B cell (primary cell): Measurements from ENCODE around the gene HOXB7. TPM values are rescaled to one million over a fixed set of nuclear protein-coding genes. Genes with fewer than 3 reads are reported as not detected.
A peak's percentile ranks its signal among the peaks of the same experiment; 100 is the strongest.

Source experiments
- ATAC-seq: fragments of 200-7000 bp; cut with Tn5 transposase; one replicate; pipeline ENCODE4 v1.10.0; 2021; ENCODE audit warnings: low read depth, mild to moderate bottlenecking, moderate number of reproducible peaks, moderate library complexity
- CTCF ChIA-PET: fragments of 350-600 bp; sonication (Branson Sonifier 250); formaldehyde crosslinking; loops from one replicate; lab custom pipeline; 2021; ENCODE audit warnings: antibody characterized with exemption, inconsistent platforms; lab: Charles Lee
- POLR2A ChIA-PET: fragments of 350-600 bp; sonication (Branson Sonifier 250); formaldehyde crosslinking; loops from one replicate; lab custom pipeline; 2021; ENCODE audit warnings: antibody characterized with exemption; lab: Charles Lee
- DNase-seq: peaks from one replicate; pipeline ENCODE4 v3.0.0; 2013
- H2AFZ ChIP-seq: 2 replicates; pipeline ENCODE4 v1.6.1; 2012; ENCODE audit warnings: mild to moderate bottlenecking, low read depth, low read length; ENCODE audit not compliant: insufficient read depth, poor library complexity, severe bottlenecking
- H3K27ac ChIP-seq, 2 donors: 1 replicate in 1 of 2; 2 replicates in 1 of 2; pipeline ENCODE4 v1.5.1; 2012 to 2013; ENCODE audit warnings: low read length in 2 of 2, mild to moderate bottlenecking in 2 of 2, moderate library complexity in 1 of 2
- H3K27me3 ChIP-seq, 4 experiments: fragments of 200-600 bp in 1 of 4; sonication (generic) in 1 of 4; replicated peaks in 1 of 4; 1 replicate in 2 of 4; 2 replicates in 2 of 4; pipeline versions ENCODE4 v1.6.1 to v1.7.0; 2013 to 2016; ENCODE audit warnings: low read length in 3 of 4, mild to moderate bottlenecking in 2 of 4, mixed read lengths in 1 of 4, moderate library complexity in 1 of 4; ENCODE audit not compliant: insufficient read depth in 4 of 4, control insufficient read depth in 3 of 4; ENCODE audit errors: control extremely low read depth in 1 of 4
- H3K36me3 ChIP-seq, 2 experiments: replicated peaks in 1 of 2; 1 replicate in 1 of 2; 2 replicates in 1 of 2; pipeline versions ENCODE4 v1.6.1 to v1.7.1; 2013; ENCODE audit warnings: low read length in 1 of 2; ENCODE audit not compliant: insufficient read depth in 2 of 2, control insufficient read depth in 1 of 2; ENCODE audit errors: control extremely low read depth in 1 of 2, extremely low read depth in 1 of 2
- H3K4me1 ChIP-seq, 2 donors: fragments of 200-600 bp in 1 of 2; sonication (generic) in 1 of 2; 1 replicate in 1 of 2; 2 replicates in 1 of 2; pipeline versions ENCODE4 v1.5.1 to v1.6.1; 2013 to 2017; ENCODE audit warnings: low read length in 2 of 2; ENCODE audit not compliant: control insufficient read depth in 2 of 2, insufficient read depth in 2 of 2
- H3K4me2 ChIP-seq: replicated peaks from 2 replicates; pipeline ENCODE3; 2012; ENCODE audit warnings: mild to moderate bottlenecking, low read depth, low read length; ENCODE audit not compliant: poor library complexity, severe bottlenecking
- H3K4me3 ChIP-seq, 5 experiments: fragments of 200-600 bp in 1 of 5; sonication (generic) in 1 of 5; 1 replicate in 3 of 5; 2 replicates in 2 of 5; pipeline versions ENCODE4 v1.5.1 to v1.7.0; 2011 to 2016; ENCODE audit warnings: low read length in 4 of 5, mild to moderate bottlenecking in 4 of 5, low read depth in 2 of 5, control low read depth in 1 of 5, moderate library complexity in 1 of 5; ENCODE audit not compliant: insufficient read depth in 1 of 5; ENCODE audit errors: control extremely low read depth in 1 of 5, extremely low read depth in 1 of 5
- H3K79me2 ChIP-seq: fragments of 200-600 bp; sonication (generic); one replicate; pipeline ENCODE4 v1.6.0; 2016; ENCODE audit warnings: low read length; ENCODE audit not compliant: control insufficient read depth, insufficient read depth
- H3K9ac ChIP-seq: fragments of 200-600 bp; sonication (generic); 2 replicates; pipeline ENCODE4 v1.6.1; 2017; ENCODE audit warnings: mild to moderate bottlenecking, low read length, moderate library complexity
- H3K9me3 ChIP-seq, 3 donors: one replicate each; pipeline versions ENCODE4 v1.6.1 to v1.7.1; 2013; ENCODE audit warnings: low read length in 2 of 3; ENCODE audit not compliant: control insufficient read depth in 2 of 3, insufficient read depth in 1 of 3; ENCODE audit errors: control extremely low read depth in 1 of 3
- H4K20me1 ChIP-seq: 2 replicates; pipeline ENCODE4 v1.6.0; 2012; ENCODE audit warnings: mild to moderate bottlenecking, low read length; ENCODE audit not compliant: insufficient read depth, control insufficient read depth, poor library complexity, severe bottlenecking
- H3K27ac Mint-ChIP-seq: one replicate; pipeline ENCODE4 v1.8.0; 2021; ENCODE audit warnings: mixed read lengths
- H3K27me3 Mint-ChIP-seq: one replicate; pipeline ENCODE4 v1.8.0; 2021; ENCODE audit warnings: mixed read lengths
- H3K4me1 Mint-ChIP-seq: one replicate; pipeline ENCODE4 v1.8.0; 2021; ENCODE audit warnings: mixed read lengths
- H3K4me3 Mint-ChIP-seq: one replicate; pipeline ENCODE4 v1.8.0; 2021; ENCODE audit warnings: mixed read lengths
- H3K9me3 Mint-ChIP-seq: one replicate; pipeline ENCODE4 v1.8.0; 2022; ENCODE audit warnings: mixed read lengths; ENCODE audit not compliant: insufficient read depth
- EZH2 ChIP-seq: IDR thresholded peaks from 2 replicates; pipeline ENCODE4 v1.6.1; 2012; ENCODE audit warnings: borderline replicate concordance, low read depth, mild to moderate bottlenecking, moderate library complexity, low read length; ENCODE audit not compliant: insufficient read depth, poor library complexity, severe bottlenecking
- WGBS: methylation state at CpG from one replicate; pipeline ENCODE4 v1.1.5; 2013; ENCODE audit warnings: missing lambda C conversion rate; ENCODE audit not compliant: insufficient coverage; 5-methylcytosine and 5-hydroxymethylcytosine counted together
- intact Hi-C: fragments of 100-400 bp; cut with micrococcal nuclease; formaldehyde crosslinking; loops from one replicate; pipeline ENCODE4 v1.10.0; 2022
- polyA plus RNA-seq: library from polyadenylated mRNA; depleted of rRNA; stranded (reverse); fragments of >200 nt; gene quantifications from 2 replicates; pipeline ENCODE4 v1.2.3, GENCODE V29; 2012
- total RNA-seq, 2 donors: library from RNA; stranded (reverse); fragments of 120-200 nt in 1 of 2; gene quantifications; 1 replicate in 1 of 2; 2 replicates in 1 of 2; pipeline versions ENCODE4 v1.2.3 to v1.2.4, GENCODE V29; 2013 to 2022
- TF ChIP-seq, protein P1 (sequence below): fragments of 200-600 bp; IDR thresholded peaks from one replicate; pipeline ENCODE4 v1.8.0; 2022; ENCODE audit warnings: antibody characterized with exemption, mild to moderate bottlenecking

HOXB7 gene
- total and polyA plus RNA-seq, 2 donors (not counting 1 experiment from before 2014, with no cell fraction given) = 0.25 to 1.3 TPM

DNA sequence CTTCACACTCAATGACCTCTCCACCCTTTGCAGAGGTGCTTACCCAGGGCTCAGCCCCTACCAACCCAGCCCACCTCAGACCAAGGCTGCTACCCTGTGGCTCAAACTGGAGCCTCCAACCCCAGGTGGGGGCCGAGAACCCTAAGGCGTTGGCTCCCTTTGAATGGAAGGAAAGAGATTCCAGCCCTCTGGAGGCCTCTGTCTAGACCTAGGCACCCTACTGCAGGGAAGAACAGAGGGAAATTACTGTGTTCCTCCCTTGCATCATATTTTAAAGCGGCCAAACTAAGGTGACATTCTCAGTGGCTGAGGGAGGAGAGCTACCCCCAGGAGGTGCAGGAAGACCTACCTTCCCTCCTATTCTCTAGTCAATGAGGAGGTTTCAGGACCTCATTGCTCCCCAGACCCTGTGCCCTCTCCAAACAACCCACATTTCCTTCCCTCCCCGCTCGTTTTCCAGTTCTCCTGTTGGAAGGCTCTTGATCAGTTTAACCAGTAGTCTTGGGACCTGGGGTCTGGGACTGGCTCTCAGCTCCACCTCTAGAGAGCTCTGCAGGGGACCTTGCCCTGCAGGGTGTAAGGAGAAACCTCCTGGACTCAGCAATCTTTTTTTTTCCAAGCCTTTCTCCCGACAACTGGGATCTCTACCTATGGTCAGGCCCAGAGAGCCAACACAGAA, 9.8 kb upstream of the HOXB7 start:
- no peak for DNase-seq
- H3K9me3 ChIP-seq = peaks cover 0 to 21% (median 0%) of the 10 kb centered on the region in 3 donors
- H3K27me3 ChIP-seq = peaks cover 0 to 98% (median 72%) of the 10 kb centered on the region in 4 experiments
- no peak overlapping the region for H3K4me3 Mint-ChIP-seq
- no peak overlapping the region for H3K4me3 ChIP-seq
- H3K79me2 ChIP-seq = no peaks in the 10 kb centered on the region
- no peak for ATAC-seq
- ChIA-PET POLR2A (no interaction called here), CTCF (interaction anchor here (1.1 to 2.7 kb wide), 4 partner anchors 8 to 541 kb away, joined by 3 to 11 read pairs (median 4); no protein-coding TSS in a partner anchor)
- H3K9me3 Mint-ChIP-seq = no peaks in the 10 kb centered on the region
- no peak overlapping the region for H3K27ac Mint-ChIP-seq
- H3K27me3 Mint-ChIP-seq = peaks cover 80% of the 10 kb centered on the region
- peaks cover 30 to 45% of the 10 kb centered on the region in 2 donors for H3K4me1 ChIP-seq
- peaks cover 22% of the 10 kb centered on the region for H3K4me1 Mint-ChIP-seq
- H3K36me3 ChIP-seq = no peaks in the 10 kb centered on the region
- 82% methylated on average over 4 of the region's 6 CpGs for WGBS
- H3K4me2 ChIP-seq = no peak overlapping the region
- TF ChIP-seq, protein P1, sequence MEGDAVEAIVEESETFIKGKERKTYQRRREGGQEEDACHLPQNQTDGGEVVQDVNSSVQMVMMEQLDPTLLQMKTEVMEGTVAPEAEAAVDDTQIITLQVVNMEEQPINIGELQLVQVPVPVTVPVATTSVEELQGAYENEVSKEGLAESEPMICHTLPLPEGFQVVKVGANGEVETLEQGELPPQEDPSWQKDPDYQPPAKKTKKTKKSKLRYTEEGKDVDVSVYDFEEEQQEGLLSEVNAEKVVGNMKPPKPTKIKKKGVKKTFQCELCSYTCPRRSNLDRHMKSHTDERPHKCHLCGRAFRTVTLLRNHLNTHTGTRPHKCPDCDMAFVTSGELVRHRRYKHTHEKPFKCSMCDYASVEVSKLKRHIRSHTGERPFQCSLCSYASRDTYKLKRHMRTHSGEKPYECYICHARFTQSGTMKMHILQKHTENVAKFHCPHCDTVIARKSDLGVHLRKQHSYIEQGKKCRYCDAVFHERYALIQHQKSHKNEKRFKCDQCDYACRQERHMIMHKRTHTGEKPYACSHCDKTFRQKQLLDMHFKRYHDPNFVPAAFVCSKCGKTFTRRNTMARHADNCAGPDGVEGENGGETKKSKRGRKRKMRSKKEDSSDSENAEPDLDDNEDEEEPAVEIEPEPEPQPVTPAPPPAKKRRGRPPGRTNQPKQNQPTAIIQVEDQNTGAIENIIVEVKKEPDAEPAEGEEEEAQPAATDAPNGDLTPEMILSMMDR = no peak
- TF ChIP-seq EZH2 = no peak
- no peak overlapping the region for H2AFZ ChIP-seq
- H3K9ac ChIP-seq = no peak overlapping the region
- H4K20me1 ChIP-seq = no peaks in the 10 kb centered on the region
- no peak overlapping the region for H3K27ac ChIP-seq
- intact Hi-C loops = no loop called here

DNA sequence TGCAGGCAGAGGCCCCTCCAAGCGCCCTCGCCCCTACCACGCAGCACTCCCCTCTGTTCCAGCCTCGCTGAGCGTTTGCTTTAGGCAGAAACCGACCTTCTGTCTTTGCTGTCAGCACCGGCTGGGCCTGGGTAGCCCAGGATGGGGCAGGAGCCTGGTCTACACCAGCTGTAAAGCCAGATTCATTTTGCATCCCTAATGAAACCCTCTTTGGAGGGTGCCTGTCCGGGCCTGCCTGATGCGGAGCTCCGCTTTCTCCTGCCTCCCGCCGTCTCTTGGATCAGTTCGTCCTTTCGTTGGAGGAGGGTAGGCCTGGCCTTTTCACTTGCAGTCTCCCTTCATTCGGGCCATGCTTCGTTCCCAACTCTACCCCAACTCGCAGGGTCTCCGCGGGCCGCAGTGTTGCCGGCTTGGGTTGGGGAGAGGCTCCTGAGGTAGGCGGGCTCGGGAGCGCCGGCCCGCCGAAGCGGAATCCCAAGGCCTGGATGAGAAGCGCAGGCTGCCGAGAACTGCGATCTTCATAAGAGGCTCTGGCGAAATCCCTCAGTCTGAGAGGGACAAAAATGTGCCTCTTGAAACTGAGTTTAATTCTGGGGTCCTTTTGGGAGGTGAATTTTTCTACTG, 9.1 kb upstream of the HOXB7 start:
- no peaks in the 10 kb centered on the region for H3K9me3 Mint-ChIP-seq
- 84% methylated on average over 14 of the region's 32 CpGs for WGBS

More for the DNA sequence above, 9.1 kb upstream of the HOXB7 start:
- Histone ChIP-seq H3K27ac (no peak overlapping the region), H3K36me3 (no peaks in the 10 kb centered on the region), H3K4me1 (peaks cover 25 to 44% of the 10 kb centered on the region in 2 donors), H3K79me2 (no peaks in the 10 kb centered on the region), H3K9ac (no peak overlapping the region), H3K9me3 (peaks cover 0 to 24% (median 0%) of the 10 kb centered on the region in 3 donors), H3K4me3 (no peak overlapping the region), H4K20me1 (no peaks in the 10 kb centered on the region), H3K27me3 (peaks cover 0 to 98% (median 74%) of the 10 kb centered on the region in 4 experiments), H3K4me2 (no peak overlapping the region), H2AFZ (no peak overlapping the region)
- H3K4me1 Mint-ChIP-seq = peaks cover 21% of the 10 kb centered on the region
- TF ChIP-seq EZH2 = peak; percentile 25
- TF ChIP-seq, protein P1 = no peak
- H3K4me3 Mint-ChIP-seq = no peak overlapping the region
- no peak for ATAC-seq
- CTCF ChIA-PET = interaction anchor here (1.1 to 2.5 kb wide), 5 partner anchors 17 to 540 kb away, joined by 3 to 24 read pairs (median 4); no protein-coding TSS in a partner anchor
- DNase-seq = no peak
- POLR2A ChIA-PET = no interaction called here
- intact Hi-C loops = no loop called here
- H3K27me3 Mint-ChIP-seq = peaks cover 83% of the 10 kb centered on the region
- no peak overlapping the region for H3K27ac Mint-ChIP-seq
